GM12878 (cell line): ENCODE results near the gene BICDL2. TPM values are rescaled to one million over a fixed set of nuclear protein-coding genes. Genes with fewer than 3 reads are reported as not detected.

Experiments
- ATAC-seq: fragments of 200-7000 bp; cut with Tn5 transposase; 3 replicates; pipeline ENCODE4 v1.9.1; 2020; ENCODE audit warnings: mild to moderate bottlenecking, moderate library complexity
- BruUV-seq: library from RNA; stranded (reverse); fragments of 400-500 nt; replicated peaks from 2 replicates; lab custom pipeline; 2021; lab: Mats Ljungman, UMichigan
- CTCF ChIA-PET: fragments of 300-600 bp; sonication (Branson Sonifier 250); formaldehyde crosslinking; extraction: SDS; loops from one replicate; lab custom pipeline; 2021; ENCODE audit warnings: inconsistent platforms; lab: Yijun Ruan, JAX
- POLR2A ChIA-PET: fragments of 350-600 bp; formaldehyde crosslinking; extraction: SDS; loops from one replicate; lab custom pipeline; 2021; ENCODE audit warnings: inconsistent platforms; lab: Charles Lee
- RAD21 ChIA-PET: fragments of 300-600 bp; sonication (Branson Sonifier 250); formaldehyde crosslinking; loops from one replicate; lab custom pipeline; 2023; ENCODE audit warnings: antibody characterized with exemption; ENCODE audit not compliant: unreplicated experiment; lab: Charles Lee
- SMC1A ChIA-PET: fragments of 300-600 bp; sonication (Branson Sonifier 250); formaldehyde crosslinking; loops from one replicate; lab custom pipeline; 2023; ENCODE audit not compliant: unreplicated experiment, uncharacterized antibody; lab: Charles Lee
- DNase-seq: peaks from one replicate; pipeline ENCODE4 v3.0.0-alpha.2; 2011; ENCODE audit warnings: low read depth, low spot score
- FAIRE-seq: peaks from 3 replicates; lab custom pipeline; 2011; peaks lifted over from hg19 to GRCh38; lab: Jason Lieb, UNC
- H2AFZ ChIP-seq: 2 replicates; pipeline ENCODE4 v1.6.0; 2011; ENCODE audit warnings: low read depth, low read length, control low read depth; ENCODE audit not compliant: control insufficient read depth
- H3K27ac ChIP-seq: 2 replicates; pipeline ENCODE4 v1.5.1; 2011; ENCODE audit warnings: control low read depth; ENCODE audit not compliant: control insufficient read depth, insufficient read depth
- H3K27me3 ChIP-seq, 2 experiments: replicated peaks in 1 of 2; 2 replicates each; pipeline versions ENCODE4 v1.6.0 to v1.6.1; 2011; ENCODE audit warnings: low read length in 1 of 2; ENCODE audit not compliant: control insufficient read depth in 2 of 2, insufficient read depth in 2 of 2
- H3K36me3 ChIP-seq, 2 experiments: 2 replicates each; pipeline ENCODE4 v1.5.1; 2011; ENCODE audit warnings: low read length in 1 of 2; ENCODE audit not compliant: control insufficient read depth in 2 of 2, insufficient read depth in 2 of 2
- H3K4me1 ChIP-seq: 2 replicates; pipeline ENCODE4 v1.6.1; 2011; ENCODE audit warnings: mild to moderate bottlenecking, low read length, moderate library complexity, mixed read lengths; ENCODE audit not compliant: control insufficient read depth, insufficient read depth
- H3K4me2 ChIP-seq: 2 replicates; pipeline ENCODE4 v1.6.0; 2011; ENCODE audit warnings: control low read depth; ENCODE audit not compliant: control insufficient read depth, insufficient read depth
- H3K4me3 ChIP-seq: fragments of 200-600 bp; sonication (generic); 2 replicates; pipeline ENCODE4 v1.5.1; 2016
- H3K79me2 ChIP-seq: 2 replicates; pipeline ENCODE4 v1.6.0; 2011; ENCODE audit warnings: low read length; ENCODE audit not compliant: control insufficient read depth, insufficient read depth
- H3K9ac ChIP-seq: 2 replicates; pipeline ENCODE4 v1.8.0; 2011; ENCODE audit warnings: low read length, control low read depth, mixed read lengths; ENCODE audit not compliant: control insufficient read depth, insufficient read depth
- H3K9me3 ChIP-seq: replicated peaks from 3 replicates; pipeline ENCODE4 v1.5.1; 2011; ENCODE audit warnings: mild to moderate bottlenecking, low read length; ENCODE audit not compliant: control insufficient read depth, insufficient read depth
- H4K20me1 ChIP-seq: 2 replicates; pipeline ENCODE4 v1.6.0; 2011; ENCODE audit not compliant: control insufficient read depth, insufficient read depth
- BHLHE40 ChIP-seq, 2 experiments: fragments of 450-650 bp in 1 of 2; IDR thresholded peaks; 2 replicates each; pipeline ENCODE4 v1.6.1; 2011 to 2017; ENCODE audit warnings: low read depth in 2 of 2, borderline replicate concordance in 1 of 2, improper control_type of control experiment in 1 of 2, low read length in 1 of 2, mild to moderate bottlenecking in 1 of 2
- CHD4 ChIP-seq: fragments of 200-600 bp; sonication (generic); IDR thresholded peaks from 2 replicates; pipeline ENCODE4 v1.6.1; 2016; ENCODE audit warnings: mild to moderate bottlenecking
- CREM ChIP-seq: IDR thresholded peaks from 2 replicates; pipeline ENCODE4 v1.6.1; 2014; ENCODE audit warnings: antibody characterized with exemption, low read depth
- IKZF1 ChIP-seq: fragments of 450-650 bp; conservative IDR thresholded peaks from 2 replicates; pipeline ENCODE4 v1.6.1; 2017; ENCODE audit warnings: antibody characterized with exemption, mild to moderate bottlenecking
- JUND ChIP-seq: IDR thresholded peaks from 2 replicates; pipeline ENCODE4 v1.6.1; 2012; ENCODE audit warnings: low read depth, mild to moderate bottlenecking, low read length, improper control_type of control experiment, moderate library complexity
- KLF5 ChIP-seq: fragments of 450-650 bp; IDR thresholded peaks from 2 replicates; pipeline ENCODE4 v1.6.1; 2014; ENCODE audit warnings: mild to moderate bottlenecking; ENCODE audit not compliant: partially characterized antibody
- NFIC ChIP-seq: IDR thresholded peaks from 2 replicates; pipeline ENCODE4 v1.6.1; 2012; ENCODE audit warnings: low read depth, mild to moderate bottlenecking, inconsistent platforms, low read length, moderate library complexity
- NFYA ChIP-seq: IDR thresholded peaks from 2 replicates; pipeline ENCODE4 v1.6.1; 2011; ENCODE audit warnings: low read depth, mild to moderate bottlenecking, low read length, improper control_type of control experiment, borderline replicate concordance
- SUZ12 ChIP-seq: fragments of 200-600 bp; sonication (generic); IDR thresholded peaks from one replicate; pipeline ENCODE4 v1.6.1; 2018; ENCODE audit warnings: antibody characterized with exemption, mild to moderate bottlenecking; ENCODE audit not compliant: unreplicated experiment
- TCF12 ChIP-seq: IDR thresholded peaks from 2 replicates; pipeline ENCODE4 v1.6.1; 2011; ENCODE audit warnings: low read depth, mild to moderate bottlenecking, low read length
- ZZZ3 ChIP-seq: IDR thresholded peaks from 2 replicates; pipeline ENCODE4 v1.6.1; 2011; ENCODE audit warnings: low read depth; ENCODE audit not compliant: control insufficient read depth, insufficient read length
- WGBS: methylation state at CpG from one replicate; pipeline ENCODE4 v1.1.6; 2016; ENCODE audit warnings: low lambda C conversion rate; ENCODE audit not compliant: insufficient replicate concordance, insufficient coverage; ENCODE audit errors: missing lambda C conversion rate; 5-methylcytosine and 5-hydroxymethylcytosine counted together
- in situ Hi-C: fragments of 300-500 bp; cut with MboI; formaldehyde crosslinking; loops from 9 replicates; pipeline ENCODE4 v1.14.3; 2018; ENCODE audit warnings: mixed read lengths
- intact Hi-C: fragments of 100-400 bp; cut with micrococcal nuclease; formaldehyde crosslinking; loops from one replicate; pipeline ENCODE4 v1.14.2; 2022; ENCODE audit not compliant: unreplicated experiment
- polyA plus RNA-seq, 11 experiments: library from polyadenylated mRNA; depleted of rRNA in 4 of 11; unstranded in 6 of 11; stranded (reverse) in 5 of 11; fragments of >200 nt; fragmentation: Nextera tagmentation in 4 of 11; fragmentation: Illumina TruSeq in 1 of 11; extraction: Ambion mirVana in 4 of 11; extraction: Trizol in 1 of 11; gene quantifications; 1 replicate in 1 of 11; 2 replicates in 10 of 11; pipeline versions ENCODE4 v1.2.1 to v1.2.3, GENCODE V29; 2011 to 2016; ENCODE audit warnings: inconsistent platforms in 2 of 11, missing spikeins in 2 of 11, low read depth in 1 of 11
- total RNA-seq, 4 experiments: library from RNA; depleted of rRNA in 3 of 4; stranded (reverse); fragments of >200 nt in 3 of 4; fragmentation: Illumina TruSeq in 1 of 4; extraction: Trizol in 1 of 4; gene quantifications; 2 replicates each; pipeline versions ENCODE4 v1.2.1 to v1.2.3, GENCODE V29; 2013 to 2021
- TF ChIP-seq, protein P1 (sequence below): fragments of 450-650 bp; conservative IDR thresholded peaks from 2 replicates; pipeline ENCODE4 v1.6.1; 2017; ENCODE audit warnings: mild to moderate bottlenecking, moderate library complexity

The BICDL2 gene
- total and polyA plus RNA-seq, 10 of the 15 experiments (the other 5 are each of a cell fraction or from before 2014, with no cell fraction given) = not detected

DNA sequence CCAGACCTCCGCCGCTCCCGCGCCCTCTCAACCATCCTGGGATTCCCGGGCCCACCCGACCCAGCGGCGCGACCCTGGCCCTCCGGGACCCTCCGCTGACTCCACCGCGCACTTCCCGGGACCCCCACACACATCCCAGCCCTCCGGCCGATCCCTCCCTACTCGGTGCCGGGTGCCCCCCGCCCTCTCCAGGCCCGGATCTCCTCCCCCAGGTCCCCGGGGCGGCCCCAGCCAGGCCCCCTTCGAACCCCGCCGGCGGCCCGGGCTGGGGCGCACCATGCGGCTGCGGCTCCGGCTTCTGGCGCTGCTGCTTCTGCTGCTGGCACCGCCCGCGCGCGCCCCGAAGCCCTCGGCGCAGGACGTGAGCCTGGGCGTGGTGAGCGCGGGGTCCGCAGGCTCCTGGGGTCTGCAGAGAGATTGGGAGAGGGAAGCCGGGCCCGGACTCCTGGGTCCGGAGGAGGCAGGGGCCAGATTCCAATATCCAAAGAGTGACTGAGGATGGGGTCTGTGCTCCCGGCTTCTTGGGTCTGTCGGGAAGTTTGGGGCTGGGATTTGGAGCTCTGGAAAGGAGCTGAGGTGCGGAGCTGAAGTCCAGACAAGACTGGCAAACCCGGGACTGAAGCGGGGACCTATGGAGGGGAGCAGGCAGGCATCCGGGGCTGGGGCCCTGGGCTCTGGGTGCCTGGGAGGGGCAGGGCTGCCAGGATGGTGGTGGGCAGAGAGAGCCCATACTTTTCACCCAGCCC is 10.1 kb upstream of the BICDL2 start:
- TF ChIP-seq SUZ12 (peak; percentile 98), CREM (no peak)
- POLR2A ChIA-PET = no interaction called here
- Histone ChIP-seq H4K20me1 (no peaks in the 10 kb centered on the region), H2AFZ (no peak overlapping the region), H3K27me3 (no peaks in the 10 kb centered on the region; a peak in 2 of 4 replicates), H3K4me1 (peaks cover 2% of the 10 kb centered on the region; the same call in 1 of the 2 replicates), H3K9ac (no peak overlapping the region), H3K27ac (no peak overlapping the region), H3K36me3 (no peaks in the 10 kb centered on the region), H3K9me3 (no peaks in the 10 kb centered on the region), H3K4me2 (peak overlapping the region; percentile 96), H3K4me3 (no peak overlapping the region; the same call in 1 of the 2 replicates), H3K79me2 (no peaks in the 10 kb centered on the region)
- BruUV-seq = no TSS peak
- SMC1A ChIA-PET = no interaction called here
- DNase-seq = no peak
- intact Hi-C loops (no loop called here), in situ Hi-C loops (no loop called here)
- FAIRE-seq = no peak
- RAD21 ChIA-PET = interaction anchor here (0.7 kb wide), 1 partner anchor 212 kb away, joined by 3 read pairs; no protein-coding TSS in a partner anchor
- 2% methylated on average over 41 of the region's 54 CpGs for WGBS
- CTCF ChIA-PET = interaction anchor here (3.7 to 5.6 kb wide), 3 partner anchors 12 to 18 kb away, joined by 18 to 28 read pairs (median 23); no protein-coding TSS in a partner anchor
- ATAC-seq = no peak; the same call in 2 of the 3 replicates

DNA sequence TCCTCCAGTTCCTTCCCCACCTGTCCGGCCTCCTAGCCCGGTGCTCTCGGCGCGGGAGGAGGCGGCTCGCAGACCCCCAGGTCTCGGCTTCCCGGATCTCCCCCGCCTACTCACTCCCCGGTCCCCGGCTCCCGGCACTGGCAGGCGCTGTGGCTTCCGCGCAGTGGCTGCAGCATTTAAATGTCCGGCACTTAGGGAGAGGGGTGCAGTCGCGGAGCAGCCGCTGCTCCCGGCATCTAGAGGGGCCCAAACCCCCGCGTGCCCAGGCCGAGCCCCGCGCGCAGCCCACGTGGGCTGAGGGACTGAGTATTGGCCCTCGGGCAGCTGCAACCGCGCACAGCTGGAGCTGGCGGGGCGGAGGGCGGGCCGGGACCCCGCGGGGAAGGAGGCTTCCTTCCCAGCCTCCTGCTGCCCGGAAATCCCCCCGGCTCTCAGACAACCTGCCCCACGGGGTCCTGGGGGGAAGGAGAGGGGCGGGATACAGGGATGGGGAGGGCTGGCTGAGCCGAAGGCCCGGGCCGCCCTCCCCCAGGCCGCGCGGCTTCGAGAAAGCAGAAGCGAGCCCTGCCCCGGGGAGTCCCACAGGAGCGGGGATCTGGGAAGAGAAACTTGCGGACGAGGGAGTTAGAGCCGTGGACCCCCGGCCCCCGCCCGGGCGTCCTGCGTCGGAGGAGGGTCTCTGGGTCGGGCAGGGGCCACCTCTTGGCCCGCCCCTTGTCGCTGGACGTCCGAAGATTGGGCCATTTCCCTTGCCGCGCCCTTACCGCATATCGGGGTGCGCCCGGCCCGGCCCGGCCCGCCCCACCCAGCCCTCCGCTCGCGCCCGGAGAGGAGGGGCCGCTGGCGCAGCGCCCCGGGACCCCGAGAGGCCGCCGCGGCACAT is 9.3 kb upstream of the BICDL2 start, which contains the start of gene MMP25:
TSS of gene MMP25 (plus strand) at position 804 of the 883 bp plus-strand sequence. CDS start 357 bp downstream, outside the sequence.
- in situ Hi-C loops (no loop called here), intact Hi-C loops (no loop called here)
- CTCF ChIA-PET = interaction anchor here (0.6 to 9.0 kb wide), 3 partner anchors 16 to 42 kb away, joined by 3 to 76 read pairs (median 3); no protein-coding TSS in a partner anchor
- Histone ChIP-seq H4K20me1 (no peaks in the 10 kb centered on the region), H3K4me1 (peaks cover 2% of the 10 kb centered on the region; the same call in 1 of the 2 replicates), H3K36me3 (no peaks in the 10 kb centered on the region), H3K9ac (peak within 1 kb of the TSS; percentile 50), H3K79me2 (no peaks in the 10 kb centered on the region), H3K27me3 (peaks cover 0 to 1% of the 10 kb centered on the region in 2 experiments; a peak in 2 of 4 replicates), H2AFZ (peak within 1 kb of the TSS; percentile 62), H3K9me3 (no peaks in the 10 kb centered on the region), H3K27ac (no peak within 1 kb of the TSS), H3K4me3 (peak within 1 kb of the TSS; percentile 82), H3K4me2 (peak within 1 kb of the TSS; percentile 96)
- no peak for DNase-seq
- FAIRE-seq = no peak
- SMC1A ChIA-PET = no interaction called here
- POLR2A ChIA-PET = interaction anchor here (0.5 kb wide), 1 partner anchor 84 kb away, joined by 9 read pairs; no protein-coding TSS in a partner anchor
- RAD21 ChIA-PET = no interaction called here
- ATAC-seq = peak; percentile 88
- WGBS = 5% methylated on average over 49 of the region's 86 CpGs
- BruUV-seq = no TSS peak
- TF ChIP-seq KLF5 = no peak
- no peak for TF ChIP-seq NFYA
- 0 out of 4 replicates have a peak, but pooled peaks of 1 of the 2 experiments have one; percentile 5 for TF ChIP-seq BHLHE40 (IDR thresholded peaks at IDR 0.05; ENCODE audit: borderline replicate concordance in 1 of 2, low read depth in 2 of 2, low read length in 1 of 2)
- no peak for TF ChIP-seq NFIC
- TF ChIP-seq IKZF1 = peak; percentile 88
- 0 out of 2 replicates have a peak, but pooled peaks have one; percentile 11 for TF ChIP-seq TCF12
- TF ChIP-seq, protein P1, sequence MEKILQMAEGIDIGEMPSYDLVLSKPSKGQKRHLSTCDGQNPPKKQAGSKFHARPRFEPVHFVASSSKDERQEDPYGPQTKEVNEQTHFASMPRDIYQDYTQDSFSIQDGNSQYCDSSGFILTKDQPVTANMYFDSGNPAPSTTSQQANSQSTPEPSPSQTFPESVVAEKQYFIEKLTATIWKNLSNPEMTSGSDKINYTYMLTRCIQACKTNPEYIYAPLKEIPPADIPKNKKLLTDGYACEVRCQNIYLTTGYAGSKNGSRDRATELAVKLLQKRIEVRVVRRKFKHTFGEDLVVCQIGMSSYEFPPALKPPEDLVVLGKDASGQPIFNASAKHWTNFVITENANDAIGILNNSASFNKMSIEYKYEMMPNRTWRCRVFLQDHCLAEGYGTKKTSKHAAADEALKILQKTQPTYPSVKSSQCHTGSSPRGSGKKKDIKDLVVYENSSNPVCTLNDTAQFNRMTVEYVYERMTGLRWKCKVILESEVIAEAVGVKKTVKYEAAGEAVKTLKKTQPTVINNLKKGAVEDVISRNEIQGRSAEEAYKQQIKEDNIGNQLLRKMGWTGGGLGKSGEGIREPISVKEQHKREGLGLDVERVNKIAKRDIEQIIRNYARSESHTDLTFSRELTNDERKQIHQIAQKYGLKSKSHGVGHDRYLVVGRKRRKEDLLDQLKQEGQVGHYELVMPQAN = peak; percentile 19; the same call in 1 of the 2 replicates
- no peak for TF ChIP-seq ZZZ3
- no peak for TF ChIP-seq CHD4
- no peak for TF ChIP-seq JUND
